Esophagus squamous epithelium (tissue), 4 donors: Measurements from ENCODE around the gene TIE1.

ENCODE experiments used
- POLR2A ChIP-seq, 4 donors: fragments of 450-650 bp; IDR thresholded peaks; one replicate each; pipeline ENCODE4 v1.6.1; 2017; ENCODE audit warnings: antibody characterized with exemption in 4 of 4, mild to moderate bottlenecking in 4 of 4, moderate library complexity in 3 of 4
- TF ChIP-seq, protein P1 (sequence below), 6 experiments: fragments of 450-650 bp in 4 of 6; fragments of 200-600 bp in 2 of 6; sonication (generic) in 2 of 6; IDR thresholded peaks; one replicate each; pipeline ENCODE4 v1.5.1; 2016 to 2019; ENCODE audit warnings: antibody characterized with exemption in 6 of 6, mild to moderate bottlenecking in 4 of 6, moderate library complexity in 4 of 6

DNA sequence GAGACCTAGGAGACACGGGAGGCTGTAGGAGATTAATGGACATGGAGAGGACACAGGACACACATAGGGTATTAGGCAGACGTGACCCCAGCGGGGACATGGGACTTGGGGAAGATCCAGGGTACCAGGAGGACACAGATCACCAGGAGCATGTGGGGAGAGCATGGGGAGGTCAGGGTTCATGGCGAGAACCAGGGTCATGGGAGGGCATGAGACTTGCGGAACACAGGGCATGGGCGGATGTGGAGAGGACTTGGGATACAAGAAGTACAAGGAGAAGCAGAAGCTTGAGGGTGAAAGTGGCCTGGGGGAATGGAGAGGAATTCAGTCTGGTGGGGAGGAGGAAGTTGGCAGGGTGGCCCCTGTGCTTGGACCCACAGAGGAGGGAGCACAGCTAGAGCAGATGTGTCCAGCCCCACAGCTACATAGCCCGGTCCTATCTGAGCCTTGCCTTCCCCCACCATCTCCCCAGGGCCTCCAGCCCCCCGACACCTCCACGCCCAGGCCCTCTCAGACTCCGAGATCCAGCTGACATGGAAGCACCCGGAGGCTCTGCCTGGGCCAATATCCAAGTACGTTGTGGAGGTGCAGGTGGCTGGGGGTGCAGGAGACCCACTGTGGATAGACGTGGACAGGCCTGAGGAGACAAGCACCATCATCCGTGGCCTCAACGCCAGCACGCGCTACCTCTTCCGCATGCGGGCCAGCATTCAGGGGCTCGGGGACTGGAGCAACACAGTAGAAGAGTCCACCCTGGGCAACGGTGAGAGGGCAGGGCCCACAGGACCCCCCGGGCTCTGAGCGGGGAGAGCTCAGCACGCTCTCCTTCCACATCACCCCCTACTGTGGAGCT lies 12.1 kb downstream of the TIE1 start:
- TF ChIP-seq, protein P1, sequence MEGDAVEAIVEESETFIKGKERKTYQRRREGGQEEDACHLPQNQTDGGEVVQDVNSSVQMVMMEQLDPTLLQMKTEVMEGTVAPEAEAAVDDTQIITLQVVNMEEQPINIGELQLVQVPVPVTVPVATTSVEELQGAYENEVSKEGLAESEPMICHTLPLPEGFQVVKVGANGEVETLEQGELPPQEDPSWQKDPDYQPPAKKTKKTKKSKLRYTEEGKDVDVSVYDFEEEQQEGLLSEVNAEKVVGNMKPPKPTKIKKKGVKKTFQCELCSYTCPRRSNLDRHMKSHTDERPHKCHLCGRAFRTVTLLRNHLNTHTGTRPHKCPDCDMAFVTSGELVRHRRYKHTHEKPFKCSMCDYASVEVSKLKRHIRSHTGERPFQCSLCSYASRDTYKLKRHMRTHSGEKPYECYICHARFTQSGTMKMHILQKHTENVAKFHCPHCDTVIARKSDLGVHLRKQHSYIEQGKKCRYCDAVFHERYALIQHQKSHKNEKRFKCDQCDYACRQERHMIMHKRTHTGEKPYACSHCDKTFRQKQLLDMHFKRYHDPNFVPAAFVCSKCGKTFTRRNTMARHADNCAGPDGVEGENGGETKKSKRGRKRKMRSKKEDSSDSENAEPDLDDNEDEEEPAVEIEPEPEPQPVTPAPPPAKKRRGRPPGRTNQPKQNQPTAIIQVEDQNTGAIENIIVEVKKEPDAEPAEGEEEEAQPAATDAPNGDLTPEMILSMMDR (IDR thresholded peaks at IDR 0.05): no peak
- TF ChIP-seq POLR2A (IDR thresholded peaks at IDR 0.05): no peak
